ES-I3 (cell line): ENCODE results near the gene KLF17.
"Not testable (repeated sequence)": the region's sequence is repeated elsewhere in the genome, so short reads cannot be mapped to it uniquely, and the experiment has no call there.

Source experiments
- H3K36me3 ChIP-seq: 2 replicates; pipeline ENCODE4 v1.6.1; 2013; ENCODE audit warnings: mild to moderate bottlenecking, low read length, control low read depth, moderate library complexity; ENCODE audit not compliant: insufficient read depth
- H3K4me1 ChIP-seq: 2 replicates; pipeline ENCODE4 v1.6.1; 2013; ENCODE audit warnings: mild to moderate bottlenecking, control low read depth, low read length; ENCODE audit not compliant: insufficient read depth
- H3K9ac ChIP-seq: 2 replicates; pipeline ENCODE4 v1.6.1; 2013; ENCODE audit warnings: low read depth, mild to moderate bottlenecking, low read length, moderate library complexity
- H3K9me3 ChIP-seq: 2 replicates; pipeline ENCODE4 v1.6.1; 2013; ENCODE audit warnings: mild to moderate bottlenecking, low read length, moderate library complexity; ENCODE audit not compliant: control insufficient read depth, insufficient read depth

The KLF17 gene

GRCh38 chr1:44119525-44119924 is 904 bp downstream of the KLF17 start:
- no peaks in the 10 kb centered on the region for H3K9me3 ChIP-seq
- H3K9ac ChIP-seq = no peak overlapping the region
- H3K4me1 ChIP-seq = no peaks in the 10 kb centered on the region
- no peaks in the 10 kb centered on the region for H3K36me3 ChIP-seq

- Histone ChIP-seq H3K9ac (no peak overlapping the region), H3K4me1 (no peaks in the 10 kb centered on the region), H3K36me3 (no peaks in the 10 kb centered on the region), H3K9me3 (no peaks in the 10 kb centered on the region)
These were observed 1.9 kb downstream of the KLF17 start for GRCh38 chr1:44120398-44120949.

DNA sequence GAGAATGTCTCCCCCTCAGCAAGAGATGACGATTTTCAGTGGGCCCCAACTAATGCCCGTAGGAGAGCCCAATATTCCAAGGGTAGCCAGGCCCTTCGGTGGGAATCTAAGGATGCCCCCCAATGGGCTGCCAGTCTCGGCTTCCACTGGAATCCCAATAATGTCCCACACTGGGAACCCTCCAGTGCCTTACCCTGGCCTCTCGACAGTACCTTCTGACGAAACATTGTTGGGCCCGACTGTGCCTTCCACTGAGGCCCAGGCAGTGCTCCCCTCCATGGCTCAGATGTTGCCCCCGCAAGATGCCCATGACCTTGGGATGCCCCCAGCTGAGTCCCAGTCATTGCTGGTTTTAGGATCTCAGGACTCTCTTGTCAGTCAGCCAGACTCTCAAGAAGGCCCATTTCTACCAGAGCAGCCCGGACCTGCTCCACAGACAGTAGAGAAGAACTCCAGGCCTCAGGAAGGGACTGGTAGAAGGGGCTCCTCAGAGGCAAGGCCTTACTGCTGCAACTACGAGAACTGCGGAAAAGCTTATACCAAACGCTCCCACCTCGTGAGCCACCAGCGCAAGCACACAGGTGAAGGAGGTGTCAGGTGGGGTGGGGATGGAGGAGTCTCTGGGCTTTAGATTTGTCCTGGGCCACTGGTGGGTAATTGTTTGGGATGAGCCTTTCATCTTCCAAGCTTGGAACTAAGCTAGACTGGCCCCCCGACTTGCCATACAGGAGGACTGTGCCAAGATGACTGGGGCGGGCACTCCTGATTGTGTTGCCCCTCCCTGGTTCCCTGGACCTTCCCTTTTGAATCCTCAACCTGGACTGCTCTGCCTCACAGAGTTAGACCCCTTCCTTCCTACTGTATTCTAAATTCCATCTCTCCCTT is 11.2 kb downstream of the KLF17 start:
- H3K9ac ChIP-seq = no peak overlapping the region
- H3K36me3 ChIP-seq = no peaks in the 10 kb centered on the region
- no peaks in the 10 kb centered on the region for H3K4me1 ChIP-seq
- H3K9me3 ChIP-seq = no peaks in the 10 kb centered on the region

DNA sequence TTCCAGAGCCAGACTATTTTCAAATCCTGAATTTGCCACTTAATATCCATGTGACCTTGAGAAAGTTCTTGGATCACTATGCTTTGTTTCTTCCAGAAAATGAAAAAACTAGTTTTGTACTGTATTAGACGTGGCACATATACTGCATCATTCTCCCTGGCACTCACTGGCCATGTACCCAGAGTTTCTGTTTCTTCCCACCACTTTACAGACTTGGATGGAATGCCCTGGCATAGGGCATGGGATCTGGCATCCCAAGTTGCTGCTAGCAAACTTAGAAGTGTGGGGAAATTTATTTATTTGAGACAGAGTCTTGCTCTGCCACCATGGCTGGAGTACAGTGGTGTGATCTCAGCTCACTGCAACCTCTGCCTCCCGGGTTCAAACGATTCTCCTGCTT is 12.8 kb downstream of the KLF17 start:
- H3K9ac ChIP-seq = no peak overlapping the region
- no peaks in the 10 kb centered on the region for H3K9me3 ChIP-seq
- H3K36me3 ChIP-seq = no peaks in the 10 kb centered on the region
- no peaks in the 10 kb centered on the region for H3K4me1 ChIP-seq

DNA sequence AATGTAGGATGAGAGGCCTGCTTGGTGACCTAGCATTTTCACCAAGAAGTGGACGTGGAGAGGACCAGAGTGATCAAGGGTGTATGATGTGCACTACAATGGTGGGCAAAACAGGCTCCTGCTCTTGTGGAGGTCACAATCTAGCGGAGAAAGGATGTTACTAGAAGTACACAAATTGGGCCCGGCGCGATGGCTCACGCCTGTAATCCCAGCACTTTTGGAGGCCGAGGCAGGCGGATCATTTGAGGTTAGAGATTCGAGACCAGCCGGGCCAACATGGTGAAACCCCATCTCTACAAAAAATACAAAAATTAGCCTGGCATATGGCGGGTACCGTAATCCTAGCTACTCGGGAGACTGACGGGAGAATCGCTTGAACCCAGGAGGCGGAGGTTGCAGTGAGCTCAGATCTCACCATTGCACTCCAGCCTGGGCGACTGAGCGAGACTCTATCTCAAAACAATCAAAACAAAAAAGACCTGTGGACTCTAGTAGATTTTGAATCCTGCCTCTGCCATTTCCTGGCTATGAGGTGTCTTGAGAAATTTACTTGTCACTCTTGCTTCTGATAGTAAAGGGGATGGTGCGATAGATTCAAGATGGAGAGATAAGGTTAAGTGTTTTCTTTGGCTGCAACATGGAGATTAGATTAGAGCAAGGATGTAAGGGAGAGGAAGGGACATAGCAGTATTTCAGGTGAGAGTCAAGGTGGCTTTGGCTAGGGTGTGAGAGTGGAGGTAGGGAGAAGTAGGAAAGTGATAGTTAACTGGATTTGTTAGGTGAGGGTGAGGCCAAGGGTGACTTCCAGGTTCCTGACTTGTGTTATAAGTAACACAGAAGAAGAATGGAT is 15.7 kb downstream of the KLF17 start:
- Histone ChIP-seq H3K4me1 (no peaks in the 10 kb centered on the region), H3K36me3 (no peaks in the 10 kb centered on the region), H3K9me3 (no peaks in the 10 kb centered on the region), H3K9ac (no peak overlapping the region)

DNA sequence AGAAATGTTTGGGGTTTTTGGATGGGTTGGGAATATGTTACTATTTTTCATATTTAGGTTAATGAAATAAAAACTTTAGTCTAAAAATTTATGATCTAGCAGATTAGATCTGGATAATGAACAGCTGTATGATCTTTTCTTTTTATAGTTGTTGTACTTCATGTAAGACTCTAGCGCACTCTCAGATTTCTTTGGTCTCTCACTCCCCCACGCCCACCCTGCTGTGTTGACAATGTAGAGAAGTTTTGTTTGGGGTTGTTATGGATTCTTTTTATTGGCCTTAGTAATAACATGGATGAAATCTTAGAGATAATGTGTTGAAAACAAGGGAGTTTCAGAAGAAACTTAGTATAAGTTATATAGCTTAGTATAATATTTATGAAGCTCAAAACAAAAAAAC is 17.3 kb downstream of the KLF17 start:
- H3K36me3 ChIP-seq = no peaks in the 10 kb centered on the region
- H3K4me1 ChIP-seq = no peaks in the 10 kb centered on the region
- no peak overlapping the region for H3K9ac ChIP-seq
- no peaks in the 10 kb centered on the region for H3K9me3 ChIP-seq

DNA sequence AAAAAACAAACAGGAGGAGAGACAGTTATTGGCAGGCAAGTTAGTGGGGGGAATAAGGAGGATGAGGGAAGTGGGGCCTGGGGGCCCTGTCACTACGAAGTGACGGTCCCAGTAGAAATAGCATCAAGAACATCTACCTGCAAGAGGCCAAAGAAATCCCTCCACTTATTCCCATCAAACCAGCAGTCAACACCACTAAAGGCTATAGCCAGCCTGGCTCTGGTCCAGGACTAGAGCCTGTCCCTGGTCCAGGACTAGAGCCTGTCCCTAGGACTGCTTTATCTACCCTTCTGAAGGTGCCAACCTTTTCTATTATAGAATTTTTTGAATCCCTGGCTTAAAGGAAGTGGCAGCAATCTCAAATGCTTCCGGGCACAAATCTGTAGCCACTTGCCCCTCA is 19.6 kb downstream of the KLF17 start:
- Histone ChIP-seq H3K4me1 (no peaks in the 10 kb centered on the region), H3K36me3 (no peaks in the 10 kb centered on the region), H3K9me3 (no peaks in the 10 kb centered on the region), H3K9ac (no peak overlapping the region)

DNA sequence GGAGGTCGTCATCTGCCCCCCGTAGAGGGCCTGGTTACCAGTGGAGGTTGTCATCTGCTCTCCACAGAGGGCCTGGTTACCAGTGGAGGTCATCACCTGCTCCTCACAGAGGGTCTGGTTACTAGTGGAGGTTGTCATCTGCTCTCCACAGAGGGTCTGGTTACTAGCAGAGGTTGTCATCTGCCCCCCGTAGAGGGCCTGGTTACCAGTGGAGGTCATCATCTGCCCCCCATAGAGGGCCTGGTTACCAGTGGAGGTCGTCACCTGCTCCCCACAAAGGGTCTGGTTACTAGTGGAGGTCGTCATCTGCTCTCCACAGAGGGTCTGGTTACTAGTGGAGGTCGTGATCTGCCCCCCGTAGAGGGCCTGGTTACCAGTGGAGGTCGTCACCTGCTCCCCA is 20.9 kb downstream of the KLF17 start:
- H3K9me3 ChIP-seq, H3K36me3 ChIP-seq, H3K9ac ChIP-seq, H3K4me1 ChIP-seq: not testable (repeated sequence)

- H3K36me3 ChIP-seq = no peaks in the 10 kb centered on the region
- H3K9ac ChIP-seq = no peak within 1 kb of the TSS
These were observed 22.9 kb downstream of the KLF17 start, which contains the start of gene KLF18 for GRCh38 chr1:44141531-44141930. KLF18 (minus strand) TSS chr1:44141631; CDS start chr1:44141631, 0 bp downstream.

DNA sequence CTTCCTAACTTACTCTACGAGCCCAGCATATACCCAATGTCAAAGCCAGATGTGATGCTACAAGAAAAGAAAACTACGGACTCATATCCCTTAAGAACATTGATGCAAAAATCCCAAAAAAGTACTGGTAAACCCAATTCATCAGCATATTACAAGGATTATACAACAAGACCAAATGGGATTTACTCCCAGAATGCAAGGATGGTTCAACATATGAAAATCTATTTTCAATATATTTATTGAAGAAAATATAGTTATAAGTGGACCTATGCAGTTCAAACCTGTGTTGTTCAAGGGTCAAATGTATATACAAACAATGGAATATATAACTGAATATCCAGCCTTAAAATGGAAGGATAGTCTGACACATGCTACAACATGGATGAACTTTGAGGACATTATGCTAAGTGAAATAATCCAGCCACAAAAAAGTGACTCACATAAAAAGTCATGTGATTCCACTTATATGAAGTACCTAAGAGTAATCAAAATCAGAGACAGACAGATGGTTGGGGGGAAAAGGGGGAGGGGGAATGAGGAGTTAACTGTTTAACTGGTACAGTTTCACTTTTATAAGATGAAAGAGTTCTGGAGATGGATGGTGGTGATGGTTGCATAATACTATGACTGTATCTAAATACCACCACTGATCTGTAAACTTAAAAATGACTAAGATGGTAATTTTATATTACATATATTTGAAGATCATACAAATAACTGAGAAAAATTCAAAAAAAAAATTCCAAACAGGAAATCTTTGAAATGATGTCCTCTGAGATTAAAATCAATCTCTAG is 26.5 kb downstream of the KLF17 start:
- no peak overlapping the region for H3K9ac ChIP-seq
- H3K9me3 ChIP-seq = peaks cover 15% of the 10 kb centered on the region; the same call in 1 of the 2 replicates
- H3K36me3 ChIP-seq = no peaks in the 10 kb centered on the region

More at GRCh38 chr1:44141531-44141930, 22.9 kb downstream of the KLF17 start, which contains the start of gene KLF18:
- H3K4me1 ChIP-seq = no peaks in the 10 kb centered on the region
- peaks cover 15% of the 10 kb centered on the region; the same call in 1 of the 2 replicates for H3K9me3 ChIP-seq

DNA sequence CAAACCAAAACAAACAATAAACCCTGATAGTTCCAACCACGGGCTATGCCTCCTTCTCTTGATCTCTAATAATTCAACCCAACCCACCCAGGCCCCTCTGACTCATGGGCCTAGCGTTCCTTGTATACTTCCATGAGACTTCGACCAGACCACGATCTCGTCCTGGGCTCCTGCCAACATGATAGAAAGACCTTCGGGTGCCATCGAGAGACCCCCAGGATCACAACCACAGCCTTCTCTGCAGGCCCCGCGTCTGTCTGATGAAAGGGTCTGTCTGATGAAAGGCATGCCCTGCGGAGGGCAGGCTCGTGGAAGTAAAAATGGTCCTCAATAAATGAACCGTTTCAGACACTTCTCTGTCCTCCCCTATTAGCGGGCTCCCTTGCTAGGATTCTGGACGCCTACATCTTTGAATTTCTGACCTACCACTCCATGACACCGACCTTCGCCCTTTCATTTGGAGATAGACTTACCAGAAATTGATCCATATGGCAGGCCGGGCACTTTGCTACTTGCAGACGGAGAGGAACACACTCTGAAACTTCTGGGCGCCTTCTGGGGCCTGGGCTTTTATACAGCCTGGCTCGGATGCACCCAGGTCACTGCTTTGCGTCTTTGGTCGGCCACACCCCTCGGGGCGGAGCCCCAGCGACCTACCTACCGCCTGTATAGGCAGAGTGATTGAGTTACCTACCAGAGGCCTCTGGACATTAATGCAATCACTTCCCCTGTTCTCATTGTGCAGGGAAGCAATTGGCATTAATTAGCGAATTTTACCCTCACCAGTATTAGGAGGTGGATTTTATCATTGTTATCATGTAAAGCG is 28.1 kb downstream of the KLF17 start:
- Histone ChIP-seq H3K9me3 (peaks cover 15% of the 10 kb centered on the region; the same call in 1 of the 2 replicates), H3K36me3 (no peaks in the 10 kb centered on the region), H3K9ac (no peak overlapping the region), H3K4me1 (peaks cover 5% of the 10 kb centered on the region; the same call in 1 of the 2 replicates)

More for the DNA sequence above, 26.5 kb downstream of the KLF17 start:
- H3K4me1 ChIP-seq = no peaks in the 10 kb centered on the region

DNA sequence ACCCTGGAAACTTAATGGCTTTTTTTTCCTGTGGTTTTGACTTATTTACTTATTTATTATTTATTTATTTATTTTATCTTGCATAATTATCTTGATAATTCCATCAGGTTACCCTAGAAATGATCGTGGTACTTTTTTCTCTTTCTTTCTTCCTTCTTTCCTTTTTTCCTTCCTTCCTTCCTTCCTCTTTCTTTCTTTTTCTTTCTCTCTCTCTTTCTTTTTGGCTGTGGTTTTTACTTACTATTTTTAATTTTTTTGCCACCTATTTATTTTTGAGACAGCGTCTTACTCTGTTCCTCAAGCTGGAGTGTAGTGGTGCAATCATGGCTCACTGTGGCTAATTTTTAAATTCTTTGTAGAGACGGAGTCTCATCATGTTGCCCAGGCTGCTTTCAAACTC is 29.0 kb downstream of the KLF17 start:
- H3K9me3 ChIP-seq = peaks cover 15% of the 10 kb centered on the region; the same call in 1 of the 2 replicates
- peaks cover 5% of the 10 kb centered on the region; the same call in 1 of the 2 replicates for H3K4me1 ChIP-seq
- H3K9ac ChIP-seq = no peak overlapping the region
- H3K36me3 ChIP-seq = no peaks in the 10 kb centered on the region

GRCh38 chr1:44151332-44151731 is 32.7 kb downstream of the KLF17 start:
- Histone ChIP-seq H3K9ac (no peak overlapping the region), H3K36me3 (no peaks in the 10 kb centered on the region), H3K9me3 (no peaks in the 10 kb centered on the region), H3K4me1 (peaks cover 19% of the 10 kb centered on the region)
